H9 (cell line): ENCODE data around the gene MAD1L1. TPM values are rescaled to one million over a fixed set of nuclear protein-coding genes. Genes with fewer than 3 reads are reported as not detected.

Experiments used
- DNase-seq: peaks from one replicate; pipeline ENCODE4 v3.0.0-alpha.2; 2017
- H2AFZ ChIP-seq: one replicate; pipeline ENCODE4 v1.6.1; 2013; ENCODE audit warnings: mild to moderate bottlenecking, low read length, control low read depth, moderate library complexity
- H2AK5ac ChIP-seq: 2 replicates; pipeline ENCODE4 v1.6.1; 2013; ENCODE audit warnings: low read length, control low read depth, mixed read lengths; ENCODE audit not compliant: insufficient read length
- H2BK120ac ChIP-seq: one replicate; pipeline ENCODE4 v1.6.1; 2013; ENCODE audit warnings: low read depth, mild to moderate bottlenecking, low read length, control low read depth, inconsistent platforms; ENCODE audit not compliant: poor library complexity, severe bottlenecking
- H2BK12ac ChIP-seq: 2 replicates; pipeline ENCODE4 v1.6.1; 2013; ENCODE audit warnings: low read length, control low read depth, mixed read lengths, low read depth; ENCODE audit not compliant: insufficient read length
- H2BK15ac ChIP-seq: 2 replicates; pipeline ENCODE4 v1.6.1; 2013; ENCODE audit warnings: low read depth, low read length, control low read depth
- H2BK20ac ChIP-seq: one replicate; pipeline ENCODE4 v1.6.1; 2013; ENCODE audit warnings: low read depth, mild to moderate bottlenecking, low read length, control low read depth, inconsistent platforms; ENCODE audit not compliant: poor library complexity, severe bottlenecking
- H2BK5ac ChIP-seq: 2 replicates; pipeline ENCODE4 v1.6.1; 2013; ENCODE audit warnings: low read length, control low read depth, mixed read lengths; ENCODE audit not compliant: insufficient read length
- H3K14ac ChIP-seq: 2 replicates; pipeline ENCODE4 v1.6.1; 2013; ENCODE audit warnings: low read length, control low read depth; ENCODE audit not compliant: insufficient read depth
- H3K18ac ChIP-seq: 2 replicates; pipeline ENCODE4 v1.6.1; 2013; ENCODE audit warnings: low read depth, mild to moderate bottlenecking, mixed read lengths, low read length, control low read depth; ENCODE audit not compliant: insufficient read length
- H3K23ac ChIP-seq: 2 replicates; pipeline ENCODE4 v1.6.1; 2013; ENCODE audit warnings: low read length, control low read depth, mixed read lengths, low read depth; ENCODE audit not compliant: insufficient read length
- H3K23me2 ChIP-seq: 2 replicates; pipeline ENCODE4 v1.6.1; 2013; ENCODE audit warnings: low read depth, mild to moderate bottlenecking, mixed read lengths, low read length, control low read depth; ENCODE audit not compliant: insufficient read length, poor library complexity, severe bottlenecking
- H3K27ac ChIP-seq: 2 replicates; pipeline ENCODE4 v1.5.1; 2013; ENCODE audit warnings: low read length, control low read depth, mixed read lengths, low read depth; ENCODE audit not compliant: insufficient read length
- H3K27me3 ChIP-seq: 2 replicates; pipeline ENCODE4 v1.6.1; 2013; ENCODE audit warnings: low read length, control low read depth, inconsistent platforms; ENCODE audit not compliant: insufficient read depth
- H3K4ac ChIP-seq: 2 replicates; pipeline ENCODE4 v1.6.1; 2013; ENCODE audit warnings: low read depth, mild to moderate bottlenecking, control low read depth, inconsistent platforms, low read length, moderate library complexity
- H3K4me1 ChIP-seq: 2 replicates; pipeline ENCODE4 v1.6.1; 2013; ENCODE audit warnings: low read length, control low read depth, inconsistent platforms; ENCODE audit not compliant: insufficient read depth
- H3K4me2 ChIP-seq: 2 replicates; pipeline ENCODE4 v1.6.1; 2013; ENCODE audit warnings: low read length, control low read depth, mixed read lengths; ENCODE audit not compliant: insufficient read length, insufficient read depth
- H3K56ac ChIP-seq: 2 replicates; pipeline ENCODE4 v1.6.1; 2013; ENCODE audit warnings: low read depth, mild to moderate bottlenecking, mixed read lengths, low read length, control low read depth; ENCODE audit not compliant: insufficient read length
- H3K79me1 ChIP-seq: 2 replicates; pipeline ENCODE4 v1.6.1; 2013; ENCODE audit warnings: low read depth, mild to moderate bottlenecking, moderate library complexity, low read length, control low read depth, inconsistent platforms; ENCODE audit not compliant: insufficient read depth, poor library complexity, severe bottlenecking
- H3K79me2 ChIP-seq: 2 replicates; pipeline ENCODE4 v1.6.1; 2013; ENCODE audit warnings: low read length, control low read depth, inconsistent platforms; ENCODE audit not compliant: insufficient read depth
- H3K9ac ChIP-seq: 2 replicates; pipeline ENCODE4 v1.6.1; 2013; ENCODE audit warnings: low read length, control low read depth, mixed read lengths; ENCODE audit not compliant: insufficient read length; ENCODE audit errors: extremely low read depth
- H3K9me3 ChIP-seq: one replicate; pipeline ENCODE4 v1.6.1; 2013; ENCODE audit warnings: low read depth, low read length, inconsistent platforms; ENCODE audit not compliant: control insufficient read depth
- H3T11ph ChIP-seq: one replicate; pipeline ENCODE4 v1.6.1; 2013; ENCODE audit warnings: mild to moderate bottlenecking, low read length, control low read depth, inconsistent platforms
- H4K20me1 ChIP-seq: one replicate; pipeline ENCODE4 v1.6.1; 2013; ENCODE audit not compliant: control insufficient read depth, insufficient read length, insufficient read depth
- H4K5ac ChIP-seq: 2 replicates; pipeline ENCODE4 v1.6.1; 2013; ENCODE audit warnings: low read depth, mild to moderate bottlenecking, mixed read lengths, low read length, control low read depth; ENCODE audit not compliant: insufficient read length
- H4K8ac ChIP-seq: replicated peaks from 2 replicates; pipeline ENCODE4 v1.6.1; 2013; ENCODE audit warnings: low read length, control low read depth, mixed read lengths, low read depth; ENCODE audit not compliant: insufficient read length
- H4K91ac ChIP-seq: 2 replicates; pipeline ENCODE4 v1.6.1; 2013; ENCODE audit warnings: low read depth, mild to moderate bottlenecking, moderate library complexity, mixed read lengths, low read length, control low read depth; ENCODE audit not compliant: insufficient read length
- H3K27ac Mint-ChIP-seq, 3 experiments: 2 replicates in 2 of 3; 3 replicates in 1 of 3; pipeline ENCODE4 v1.8.0; 2020 to 2021; ENCODE audit warnings: mixed read lengths in 3 of 3, mild to moderate bottlenecking in 1 of 3, moderate library complexity in 1 of 3
- H3K27me3 Mint-ChIP-seq: 2 replicates; pipeline ENCODE4 v1.8.0; 2021; ENCODE audit warnings: low read depth, mild to moderate bottlenecking, moderate library complexity, mixed read lengths
- H3K36me3 Mint-ChIP-seq, 3 experiments: 2 replicates in 2 of 3; 3 replicates in 1 of 3; pipeline ENCODE4 v1.8.0; 2020 to 2021; ENCODE audit warnings: low read depth in 3 of 3, mixed read lengths in 3 of 3; ENCODE audit not compliant: insufficient read depth in 1 of 3
- H3K4me1 Mint-ChIP-seq, 2 experiments: 2 replicates each; pipeline ENCODE4 v1.8.0; 2020; ENCODE audit warnings: mixed read lengths in 2 of 2
- H3K4me3 Mint-ChIP-seq, 2 experiments: 2 replicates in 1 of 2; 3 replicates in 1 of 2; pipeline ENCODE4 v1.8.0; 2020 to 2021; ENCODE audit warnings: mild to moderate bottlenecking in 2 of 2, mixed read lengths in 2 of 2, moderate library complexity in 1 of 2
- H3K9me3 Mint-ChIP-seq, 2 experiments: 2 replicates in 1 of 2; 3 replicates in 1 of 2; pipeline ENCODE4 v1.8.0; 2020; ENCODE audit warnings: mild to moderate bottlenecking in 2 of 2, mixed read lengths in 2 of 2, moderate library complexity in 1 of 2
- WGBS: extraction: QIAGEN DNeasy Blood & Tissue Kit; methylation state at CpG from one replicate; pipeline ENCODE4 v1.1.7; 2013; ENCODE audit warnings: missing lambda C conversion rate, low lambda C conversion rate, mixed read lengths; ENCODE audit not compliant: insufficient read length; ENCODE audit errors: extremely low coverage; 5-methylcytosine and 5-hydroxymethylcytosine counted together
- total RNA-seq: library from RNA; stranded (reverse); gene quantifications from 2 replicates; pipeline ENCODE4 v1.2.1, GENCODE V29; 2021
- TF ChIP-seq, protein P1 (sequence below): fragments of 200-600 bp; sonication (generic); conservative IDR thresholded peaks from 3 replicates; pipeline ENCODE4 v1.8.0; 2021; ENCODE audit warnings: antibody characterized with exemption, mild to moderate bottlenecking

Gene MAD1L1
- total RNA-seq, 1 experiment from 2014 or later, result 39.0 TPM

DNA sequence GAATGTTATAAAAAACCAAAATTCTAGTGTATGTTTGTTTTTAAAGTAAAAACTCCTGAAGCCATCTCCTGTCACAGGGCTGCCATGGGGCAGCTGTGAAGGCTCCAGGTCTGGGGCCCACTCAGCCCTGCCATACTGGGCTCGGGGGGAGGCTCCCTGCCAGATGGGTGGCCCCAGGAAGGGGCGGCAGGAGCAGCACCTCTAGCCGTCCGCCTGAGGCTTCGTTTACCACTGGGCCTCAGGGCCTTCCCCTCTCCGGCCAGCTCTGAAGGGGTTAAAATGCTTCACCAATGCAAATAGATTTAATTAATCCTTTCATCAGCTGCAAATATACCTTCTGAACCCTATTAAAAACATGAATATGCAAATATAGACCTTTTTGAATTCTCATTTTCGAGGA lies 423.7 kb downstream of the MAD1L1 start:
- Histone ChIP-seq H3K56ac (no peak overlapping the region), H3K4me2 (no peak overlapping the region), H3K79me2 (no peaks in the 10 kb centered on the region), H3K27me3 (no peaks in the 10 kb centered on the region), H3K9ac (no peak overlapping the region), H3K4me1 (no peaks in the 10 kb centered on the region), H3K9me3 (no peaks in the 10 kb centered on the region), H2BK12ac (no peak overlapping the region), H3K79me1 (no peaks in the 10 kb centered on the region), H4K5ac (no peak overlapping the region), H3T11ph (no peak overlapping the region), H3K27ac (no peak overlapping the region), H2BK120ac (no peak overlapping the region), H2AFZ (no peak overlapping the region), H4K8ac (no peak overlapping the region), H3K23ac (no peak overlapping the region), H2BK15ac (no peak overlapping the region), H2AK5ac (no peak overlapping the region), H2BK20ac (no peak overlapping the region), H3K4ac (no peak overlapping the region), H4K91ac (no peak overlapping the region), H3K23me2 (no peaks in the 10 kb centered on the region), H3K14ac (no peak overlapping the region), H4K20me1 (no peaks in the 10 kb centered on the region), H2BK5ac (no peak overlapping the region), H3K18ac (no peak overlapping the region)
- DNase-seq, result no peak
- Mint-ChIP-seq H3K36me3 (no peaks in the 10 kb centered on the region; a peak in 1 of 7 replicates), H3K27ac (no peak overlapping the region), H3K27me3 (no peaks in the 10 kb centered on the region; the same call in none of the 2 replicates), H3K4me1 (peaks cover 6% of the 10 kb centered on the region in 2 experiments), H3K4me3 (no peak overlapping the region), H3K9me3 (peaks cover 3% of the 10 kb centered on the region in 2 experiments; a peak in 1 of 5 replicates)
- WGBS, result no CpG with 5 or more reads among the region's 7 CpGs
- TF ChIP-seq, protein P1, sequence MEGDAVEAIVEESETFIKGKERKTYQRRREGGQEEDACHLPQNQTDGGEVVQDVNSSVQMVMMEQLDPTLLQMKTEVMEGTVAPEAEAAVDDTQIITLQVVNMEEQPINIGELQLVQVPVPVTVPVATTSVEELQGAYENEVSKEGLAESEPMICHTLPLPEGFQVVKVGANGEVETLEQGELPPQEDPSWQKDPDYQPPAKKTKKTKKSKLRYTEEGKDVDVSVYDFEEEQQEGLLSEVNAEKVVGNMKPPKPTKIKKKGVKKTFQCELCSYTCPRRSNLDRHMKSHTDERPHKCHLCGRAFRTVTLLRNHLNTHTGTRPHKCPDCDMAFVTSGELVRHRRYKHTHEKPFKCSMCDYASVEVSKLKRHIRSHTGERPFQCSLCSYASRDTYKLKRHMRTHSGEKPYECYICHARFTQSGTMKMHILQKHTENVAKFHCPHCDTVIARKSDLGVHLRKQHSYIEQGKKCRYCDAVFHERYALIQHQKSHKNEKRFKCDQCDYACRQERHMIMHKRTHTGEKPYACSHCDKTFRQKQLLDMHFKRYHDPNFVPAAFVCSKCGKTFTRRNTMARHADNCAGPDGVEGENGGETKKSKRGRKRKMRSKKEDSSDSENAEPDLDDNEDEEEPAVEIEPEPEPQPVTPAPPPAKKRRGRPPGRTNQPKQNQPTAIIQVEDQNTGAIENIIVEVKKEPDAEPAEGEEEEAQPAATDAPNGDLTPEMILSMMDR, result no peak
